RWPE1 (cell line): ENCODE data around the gene TYR.
"Not testable (repeated sequence)": the region's sequence is repeated elsewhere in the genome, so short reads cannot be mapped to it uniquely, and the experiment has no call there.

Source experiments
- CTCF ChIA-PET: fragments of 350-600 bp; sonication (Branson Sonifier 250); formaldehyde crosslinking; extraction: SDS; loops from one replicate; lab custom pipeline; 2021; lab: Yijun Ruan, JAX
- POLR2A ChIA-PET: fragments of 400-600 bp; formaldehyde crosslinking; extraction: SDS; loops from one replicate; lab custom pipeline; 2020; ENCODE audit warnings: antibody characterized with exemption; ENCODE audit not compliant: low non-redundant PET; lab: Yijun Ruan, JAX
- DNase-seq: peaks from one replicate; pipeline ENCODE4 v3.0.0; 2012; ENCODE audit warnings: low spot score
- H3K27ac ChIP-seq: fragments of 450-650 bp; 2 replicates; pipeline ENCODE4 v1.5.1; 2017
- CTCF ChIP-seq: fragments of 450-650 bp; conservative IDR thresholded peaks from 2 replicates; pipeline ENCODE4 v1.5.1; 2017; ENCODE audit warnings: low read depth, mild to moderate bottlenecking

Gene TYR

GRCh38 chr11:89293965-89294679 is 116.4 kb downstream of the TYR start:
- no peak overlapping the region for H3K27ac ChIP-seq
- no peak for TF ChIP-seq CTCF
- CTCF ChIA-PET = no interaction called here
- POLR2A ChIA-PET = no interaction called here
- DNase-seq = no peak

- POLR2A ChIA-PET, DNase-seq, CTCF ChIA-PET, H3K27ac ChIP-seq: not testable (repeated sequence)
Measured at GRCh38 chr11:89295023-89295422, 117.3 kb downstream of the TYR start.

- POLR2A ChIA-PET, H3K27ac ChIP-seq, CTCF ChIA-PET, DNase-seq: not testable (repeated sequence)
Measured at GRCh38 chr11:89303029-89303428, 125.4 kb downstream of the TYR start.

- CTCF ChIA-PET = interaction anchor here (0.7 kb wide), 1 partner anchor 232 kb away, joined by 3 read pairs; no protein-coding TSS in a partner anchor
- H3K27ac ChIP-seq, DNase-seq, POLR2A ChIA-PET: not testable (repeated sequence)
Measured at GRCh38 chr11:89308272-89308671, 130.6 kb downstream of the TYR start.

GRCh38 chr11:89309321-89309985 is 131.8 kb downstream of the TYR start:
- H3K27ac ChIP-seq, CTCF ChIA-PET, DNase-seq, POLR2A ChIA-PET: not testable (repeated sequence)

- CTCF ChIA-PET, DNase-seq, H3K27ac ChIP-seq, POLR2A ChIA-PET: not testable (repeated sequence)
Measured at GRCh38 chr11:89310607-89311006, 132.9 kb downstream of the TYR start.

GRCh38 chr11:89321401-89321800 is 143.7 kb downstream of the TYR start:
- no peak for TF ChIP-seq CTCF
- H3K27ac ChIP-seq = no peak overlapping the region
- ChIA-PET CTCF (no interaction called here), POLR2A (no interaction called here)
- no peak for DNase-seq

- no peak for DNase-seq
- ChIA-PET POLR2A (no interaction called here), CTCF (no interaction called here)
Measured at GRCh38 chr11:89327885-89328284, 150.2 kb downstream of the TYR start.

GRCh38 chr11:89331940-89332339 is 154.3 kb downstream of the TYR start:
- H3K27ac ChIP-seq, POLR2A ChIA-PET, DNase-seq: not testable (repeated sequence)
- CTCF ChIA-PET = interaction anchor here (1.0 kb wide), 1 partner anchor 74 kb away, joined by 6 read pairs; no protein-coding TSS in a partner anchor

More at GRCh38 chr11:89327885-89328284, 150.2 kb downstream of the TYR start:
- no peak for TF ChIP-seq CTCF
- no peak overlapping the region for H3K27ac ChIP-seq
